ENCODE data around the gene DPEP2.
"Not testable (repeated sequence)": the region's sequence is repeated elsewhere in the genome, so short reads cannot be mapped to it uniquely, and the experiment has no call there.

Gene DPEP2

GRCh38 chr16:67937713-67938112 lies 61.6 kb downstream of the DPEP2 start:
- peak overlapping the region; percentile 95 for H3K27ac Mint-ChIP-seq
- CTCF ChIA-PET, result interaction anchor here (0.6 to 1.4 kb wide), 3 partner anchors 45 to 293 kb away, joined by 3 to 5 read pairs (median 3); partner anchors contain the start of gene CARMIL2
- H3K36me3 Mint-ChIP-seq, result peaks cover 39% of the 10 kb centered on the region
- peak overlapping the region; percentile 98 for H3K4me3 Mint-ChIP-seq
- H3K27me3 Mint-ChIP-seq, H3K9me3 Mint-ChIP-seq, DNase-seq: not testable (repeated sequence)
- peaks cover 63% of the 10 kb centered on the region for H3K4me1 Mint-ChIP-seq

All from activated naive CD4-positive, alpha-beta T cell treated with anti-CD3 and anti-CD28 coated beads, Interleukin-2, amount 10 ng/mL, durations not matched to agents 7 days and 5 days (primary cell).